Hippocampal formation (tissue), 2 donors: ENCODE measurements around the gene TBC1D13.
"Not testable (repeated sequence)": the region's sequence is repeated elsewhere in the genome, so short reads cannot be mapped to it uniquely, and the experiment has no call there.

ENCODE experiments used
- DNase-seq, 2 donors: peaks; one replicate each; lab custom pipeline; 2025; lab: John Stamatoyannopoulos, UW

The TBC1D13 gene

GRCh38 chr9:128786681-128787601 is at the start of gene TBC1D13:
Gene TBC1D13 (plus strand): TSS chr9:128787253. CDS start chr9:128787354, 101 bp downstream.
- peak; percentile 76 to 83 for DNase-seq

GRCh38 chr9:128742401-128742800 is 44.7 kb upstream of the TBC1D13 start:
- DNase-seq: no peak

- no peak for DNase-seq
Observed at GRCh38 chr9:128743421-128743820, 43.6 kb upstream of the TBC1D13 start.

GRCh38 chr9:128747241-128747640 is 39.8 kb upstream of the TBC1D13 start:
- no peak for DNase-seq

GRCh38 chr9:128750926-128751595 is 36.0 kb upstream of the TBC1D13 start:
- DNase-seq: no peak

GRCh38 chr9:128753627-128754026 is 33.4 kb upstream of the TBC1D13 start:
- DNase-seq: no peak

GRCh38 chr9:128757602-128758001 is 29.5 kb upstream of the TBC1D13 start:
- DNase-seq: no peak

- DNase-seq: no peak
Observed at GRCh38 chr9:128762671-128763449, 24.2 kb upstream of the TBC1D13 start.

GRCh38 chr9:128764361-128764760 is 22.7 kb upstream of the TBC1D13 start:
- DNase-seq: no peak

GRCh38 chr9:128765499-128765898 is 21.6 kb upstream of the TBC1D13 start:
- DNase-seq: no peak

GRCh38 chr9:128768606-128769005 is 18.4 kb upstream of the TBC1D13 start:
- no peak for DNase-seq

GRCh38 chr9:128770286-128771030 is 16.6 kb upstream of the TBC1D13 start:
- no peak for DNase-seq

GRCh38 chr9:128771094-128771721 is 15.8 kb upstream of the TBC1D13 start:
- DNase-seq: no peak

- peak; percentile 83 for DNase-seq
Observed at GRCh38 chr9:128771745-128772519, 15.1 kb upstream of the TBC1D13 start, which contains the start of gene ZER1. Gene ZER1 (minus strand): TSS chr9:128771927. CDS start chr9:128755565, 16,362 bp downstream.

- DNase-seq: no peak
Observed at GRCh38 chr9:128773049-128773448, 14.0 kb upstream of the TBC1D13 start.

GRCh38 chr9:128774804-128775203 is 12.2 kb upstream of the TBC1D13 start:
- no peak for DNase-seq

- not testable (repeated sequence) for DNase-seq
Observed at GRCh38 chr9:128780093-128780492, 7.0 kb upstream of the TBC1D13 start.

- no peak for DNase-seq
Observed at GRCh38 chr9:128781187-128782070, 5.6 kb upstream of the TBC1D13 start.

- DNase-seq: no peak
Observed at GRCh38 chr9:128782669-128783068, 4.4 kb upstream of the TBC1D13 start.
